ENCODE results near the gene RCN1.

GRCh38 chr11:32122200-32122599, 31.3 kb downstream of the RCN1 start:
- no peak for TF ChIP-seq POLR2A (IDR thresholded peaks at IDR 0.05; ENCODE audit: low read length)
- no peak for TF ChIP-seq GATA1 (IDR thresholded peaks at IDR 0.05; ENCODE audit: low read depth, low read length)

Data from erythroblast (primary cell).